ENCODE measurements around the gene SP2.
"Not testable (repeated sequence)": the region's sequence is repeated elsewhere in the genome, so short reads cannot be mapped to it uniquely, and the experiment has no call there.

Gene SP2

GRCh38 chr17:47918991-47919390 is 23.0 kb downstream of the SP2 start:
- DNase-seq (ENCODE audit: low read depth), result no peak

- DNase-seq (ENCODE audit: low read depth), result not testable (repeated sequence)
These were observed 23.9 kb downstream of the SP2 start for GRCh38 chr17:47919889-47920288.

GRCh38 chr17:47924785-47925677 is 29.0 kb downstream of the SP2 start:
- no peak for DNase-seq (ENCODE audit: low read depth)

- DNase-seq (ENCODE audit: low read depth), result no peak
These were observed 29.6 kb downstream of the SP2 start for GRCh38 chr17:47925678-47925988.

DNA sequence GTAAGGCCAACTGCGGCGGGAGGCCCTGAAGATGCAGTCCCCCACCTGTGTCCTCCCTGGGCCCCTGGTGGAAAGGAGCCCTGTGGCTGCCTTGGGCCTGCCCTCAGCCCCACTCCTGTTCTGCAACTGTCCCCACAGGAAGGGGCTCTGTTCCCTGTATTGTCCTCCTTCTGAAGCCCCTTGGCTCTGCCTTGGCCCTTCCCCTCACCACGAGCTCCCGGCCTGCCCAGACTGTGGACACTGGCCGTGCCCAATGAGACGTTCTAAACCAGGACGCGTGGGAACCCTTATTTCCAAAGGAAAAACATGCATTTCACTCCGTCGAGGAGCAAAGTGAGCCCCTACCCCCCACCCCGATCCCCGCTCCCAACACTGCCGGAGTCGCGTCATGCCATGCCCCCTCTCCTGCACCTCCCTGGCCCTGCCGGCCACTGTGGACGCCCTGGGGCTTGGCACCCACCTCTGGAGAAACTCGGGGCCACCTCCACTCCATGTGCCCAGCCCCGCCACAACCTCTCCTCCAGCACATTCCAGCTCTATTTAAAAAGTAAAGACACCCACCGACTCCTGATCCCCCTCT is 31.9 kb downstream of the SP2 start:
- DNase-seq (ENCODE audit: low read depth), result no peak

- no peak for DNase-seq (ENCODE audit: low read depth)
These were observed 32.4 kb downstream of the SP2 start for GRCh38 chr17:47928415-47928814.

DNA sequence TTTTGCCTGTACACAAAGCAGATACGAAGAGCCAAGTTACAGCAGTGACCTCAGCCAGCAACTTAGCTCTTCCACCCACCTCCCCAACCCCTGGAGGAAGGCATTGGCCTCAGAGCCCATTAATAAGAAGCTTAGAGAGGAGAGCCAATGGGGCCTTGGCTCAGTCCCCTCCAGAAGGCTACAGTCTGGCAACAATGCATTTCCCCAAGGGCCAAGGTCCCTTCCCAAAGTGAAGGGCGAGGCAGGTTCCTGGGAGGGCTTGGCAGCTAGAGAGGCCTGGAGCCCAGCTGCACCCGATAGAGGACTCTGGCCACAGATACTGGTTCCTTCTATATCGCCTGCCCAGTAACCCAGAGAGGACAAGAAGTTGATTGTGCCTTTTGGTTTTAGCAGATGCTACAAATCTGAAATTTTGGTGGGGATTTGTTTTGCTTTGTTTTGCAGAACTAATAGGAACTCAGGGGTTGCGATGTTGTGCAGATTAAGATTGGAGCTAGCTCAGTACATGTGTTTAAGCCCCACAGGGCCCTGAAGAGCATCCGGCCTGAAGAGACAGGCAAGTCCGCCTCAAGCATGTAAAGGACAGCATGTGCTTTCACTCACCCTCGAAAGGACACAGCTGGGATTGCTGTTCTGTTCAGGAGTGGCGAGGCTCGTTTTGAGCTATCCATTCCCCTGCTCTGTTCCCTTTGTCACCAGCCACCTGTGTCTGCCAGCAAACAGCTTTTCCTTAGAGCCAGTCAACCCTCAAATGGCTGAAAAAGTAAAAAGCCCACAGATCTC is 33.4 kb downstream of the SP2 start:
- no peak for DNase-seq (ENCODE audit: low read depth)

- no peak for DNase-seq (ENCODE audit: low read depth)
These were observed 35.8 kb downstream of the SP2 start for GRCh38 chr17:47931848-47932247.

GRCh38 chr17:47934856-47935255 is 38.8 kb downstream of the SP2 start:
- DNase-seq (ENCODE audit: low read depth), result no peak

DNA sequence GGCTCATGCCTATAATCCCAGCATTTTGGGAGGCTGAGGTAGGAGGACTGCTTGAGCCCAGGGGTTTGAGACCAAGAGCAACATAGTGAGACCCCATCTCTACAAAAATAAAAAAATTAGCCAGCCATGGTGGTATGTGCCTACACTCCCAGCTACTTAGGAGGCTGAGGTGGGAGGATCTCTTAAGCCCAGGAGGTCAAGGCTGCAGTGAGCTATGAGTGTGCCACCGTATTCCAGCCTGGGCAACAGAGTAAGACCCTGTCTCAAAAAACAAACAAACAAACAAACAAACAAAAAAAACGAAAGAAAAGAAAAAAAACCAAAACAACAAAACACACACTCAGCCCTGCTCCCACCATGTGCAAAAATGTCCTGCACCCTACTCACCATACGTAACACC is 39.4 kb downstream of the SP2 start:
- DNase-seq (ENCODE audit: low read depth), result not testable (repeated sequence)

- no peak for DNase-seq (ENCODE audit: low read depth)
These were observed 39.9 kb downstream of the SP2 start for GRCh38 chr17:47935961-47936360.

DNA sequence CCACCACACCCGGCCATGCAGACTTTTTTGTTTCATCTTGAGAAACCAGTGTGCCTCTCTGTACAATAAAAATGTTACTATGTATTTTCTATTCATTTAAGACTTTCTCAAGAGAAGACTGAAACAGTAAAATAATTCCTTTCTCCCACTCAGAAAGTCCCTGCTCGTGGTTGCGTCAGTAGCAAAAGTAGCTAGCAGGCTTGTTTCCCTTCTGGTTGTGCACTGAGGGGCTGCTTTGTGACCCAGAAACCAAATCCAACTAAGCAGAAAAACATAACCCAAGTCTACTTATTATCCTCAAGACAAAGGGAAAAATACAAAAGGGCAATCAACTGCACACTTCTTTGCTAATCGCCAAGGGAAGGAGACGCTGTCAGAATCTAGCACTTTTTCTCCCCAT is 41.9 kb downstream of the SP2 start:
- no peak for DNase-seq (ENCODE audit: low read depth)

DNA sequence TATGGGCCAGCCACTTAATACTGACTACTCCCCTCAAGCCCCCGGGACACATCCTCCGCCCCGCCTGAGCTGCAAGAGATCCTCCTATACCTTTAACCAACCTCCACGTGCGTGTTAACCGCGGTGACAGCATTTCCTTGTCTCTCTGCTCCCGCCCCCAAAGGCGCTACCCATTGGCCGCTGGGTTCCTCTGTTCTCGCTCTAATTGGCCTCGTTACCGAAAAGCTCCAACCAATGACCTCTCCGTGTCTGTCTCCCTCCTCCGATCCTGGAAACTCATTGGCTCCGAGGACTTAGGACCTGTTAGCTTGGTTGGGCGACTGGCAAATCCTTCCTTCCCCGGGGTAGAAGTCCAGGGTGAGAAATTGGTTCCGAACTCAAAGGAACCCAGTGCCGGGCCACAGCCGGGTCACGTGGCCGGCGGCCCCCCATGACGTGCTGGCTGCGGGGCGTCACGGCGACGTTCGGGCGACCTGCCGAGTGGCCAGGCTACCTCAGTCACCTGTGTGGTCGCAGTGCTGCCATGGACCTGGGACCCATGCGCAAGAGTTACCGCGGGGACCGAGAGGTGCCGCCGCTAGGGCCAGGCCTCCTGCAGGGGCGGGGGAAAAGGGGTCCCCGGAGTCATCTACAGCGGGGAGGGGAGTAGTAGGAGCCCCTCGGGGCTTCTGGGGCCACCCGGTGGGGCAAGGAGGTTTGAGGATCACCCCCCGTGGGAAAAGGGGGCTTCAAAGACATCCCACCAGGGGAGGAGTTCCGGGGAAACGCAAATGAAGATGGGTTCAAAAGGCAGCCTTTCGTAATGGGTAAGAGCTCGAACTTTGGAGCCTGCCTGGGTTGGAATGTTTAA is 45.4 kb downstream of the SP2 start, which contains the start of gene PNPO:
Gene PNPO (plus strand): TSS at position 326 of the 850 bp plus-strand sequence. CDS start 105 bp downstream, at position 431.
- peak; percentile 89 for DNase-seq (ENCODE audit: low read depth)

- no peak for DNase-seq (ENCODE audit: low read depth)
These were observed 46.1 kb downstream of the SP2 start for GRCh38 chr17:47942096-47942510.

GRCh38 chr17:47942568-47942967 is 46.5 kb downstream of the SP2 start:
- DNase-seq (ENCODE audit: low read depth), result no peak

DNA sequence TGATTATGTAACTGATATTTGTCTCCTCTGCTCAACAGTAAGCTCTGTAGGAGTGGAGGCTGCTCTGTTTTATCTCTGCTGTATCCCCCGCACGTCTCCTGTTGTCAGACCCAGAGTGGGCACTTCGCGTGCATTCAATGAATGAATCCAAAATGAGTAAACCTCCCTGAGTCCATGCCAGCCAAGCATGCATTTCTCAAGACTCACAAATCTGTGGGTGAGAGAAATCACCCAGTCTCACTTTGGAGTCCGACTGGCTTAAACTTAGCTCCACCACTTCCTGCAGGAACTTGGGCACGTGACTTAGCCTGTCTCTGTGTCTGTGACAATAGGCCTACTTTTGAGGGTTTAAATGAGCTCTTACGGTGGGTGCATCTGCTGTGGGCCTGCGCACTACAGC is 49.0 kb downstream of the SP2 start:
- no peak for DNase-seq (ENCODE audit: low read depth)

GRCh38 chr17:47945529-47946508 is 49.8 kb downstream of the SP2 start:
- no peak for DNase-seq (ENCODE audit: low read depth)

- DNase-seq (ENCODE audit: low read depth), result no peak
These were observed 50.5 kb downstream of the SP2 start for GRCh38 chr17:47946516-47946915.

DNA sequence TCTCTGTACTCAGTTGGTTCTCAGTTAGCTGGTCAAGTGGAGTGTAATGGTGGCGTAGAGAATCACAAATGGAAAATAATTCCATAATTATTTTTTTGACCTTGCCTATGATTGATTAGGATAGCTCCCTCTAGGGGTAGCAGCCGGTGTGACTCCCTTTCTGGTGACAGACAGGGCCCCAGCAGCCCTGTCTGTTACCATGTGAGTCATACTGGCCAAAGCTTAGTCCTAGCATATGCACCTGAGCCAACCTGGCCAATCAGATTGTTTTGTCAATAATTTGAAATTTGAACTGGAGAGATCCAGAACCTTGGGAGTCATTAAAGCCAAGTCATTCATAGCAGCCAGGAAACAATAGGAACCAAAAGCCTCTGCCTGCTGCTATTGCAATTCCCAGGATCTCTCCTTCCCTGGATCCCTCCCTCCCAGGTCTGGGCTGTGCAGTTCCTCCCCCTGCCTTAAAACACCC is 50.9 kb downstream of the SP2 start:
- peak; percentile 65 for DNase-seq (ENCODE audit: low read depth)

GRCh38 chr17:47948706-47949196 is 52.7 kb downstream of the SP2 start:
- DNase-seq (ENCODE audit: low read depth), result no peak

All from stimulated activated CD8-positive, alpha-beta memory T cell treated with anti-CD3 and anti-CD28 coated beads, Interleukin-4, amount 100 ng/mL, for 24 hours (primary cell).